Measurements from ENCODE around the gene TMEM253.

The TMEM253 gene

DNA sequence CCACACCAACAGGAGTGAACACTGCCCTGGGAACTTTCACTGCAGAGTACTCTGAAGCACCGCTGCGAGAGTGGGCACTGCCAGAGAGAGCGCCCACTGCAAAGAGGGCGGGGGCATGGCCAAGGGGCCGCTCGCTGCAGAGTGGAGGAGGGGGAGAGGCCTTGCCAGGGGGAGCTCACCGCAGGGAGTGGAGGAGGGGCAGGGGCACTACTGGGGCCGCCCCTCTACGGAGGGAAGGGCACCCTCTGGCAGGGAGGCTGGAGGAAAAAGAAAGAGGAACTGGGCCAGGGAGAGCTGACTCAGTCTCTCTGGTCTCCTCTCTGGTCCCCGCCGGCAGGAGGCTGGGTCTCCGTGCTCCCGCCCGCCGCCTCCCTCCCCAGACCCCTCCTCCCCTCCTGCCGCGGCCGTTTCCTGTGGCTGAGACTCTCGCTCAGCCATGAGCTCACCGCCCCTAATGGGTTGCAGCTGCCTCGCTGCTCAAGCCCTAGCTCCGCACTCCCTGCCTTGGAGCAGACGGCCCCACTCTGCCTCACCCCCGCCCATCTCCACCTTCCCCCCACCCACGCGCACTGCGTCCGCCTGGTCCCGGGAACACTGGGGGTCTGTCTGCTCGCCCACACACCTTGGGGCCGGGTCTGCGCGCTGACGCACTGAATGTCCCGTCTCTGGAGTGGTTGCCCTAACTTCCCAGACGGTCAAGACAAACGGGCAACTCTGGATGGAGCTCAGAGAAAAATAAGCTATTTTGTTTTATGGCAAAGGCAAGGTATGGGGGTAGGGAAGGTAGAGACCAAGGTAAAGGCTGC, 29.4 kb upstream of the TMEM253 start:
- DNase-seq (ENCODE audit: low read depth in 2 of 2) = no peak

DNA sequence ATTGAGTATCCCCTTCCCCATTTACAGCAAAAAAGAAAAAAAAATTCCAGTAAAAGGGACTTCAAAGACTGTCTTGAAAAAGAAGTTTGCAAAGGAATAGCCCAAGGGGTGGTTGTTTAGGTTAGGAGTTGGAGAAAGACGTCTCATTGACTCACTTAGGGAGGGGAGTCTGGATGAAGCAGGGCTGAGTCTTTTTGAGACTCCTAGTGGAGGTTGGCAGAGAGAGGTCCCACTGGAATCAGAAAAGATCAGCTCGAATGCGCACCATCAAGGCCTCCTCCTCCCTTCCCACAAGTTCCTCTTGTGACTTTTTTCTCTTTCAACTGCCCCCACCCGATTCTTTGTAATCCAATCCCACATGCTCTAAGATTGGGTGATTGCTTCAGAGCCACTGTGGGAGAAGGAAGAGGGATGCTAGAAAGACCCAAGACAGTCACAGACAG, 28.8 kb upstream of the TMEM253 start:
- no peak for DNase-seq (ENCODE audit: low read depth in 2 of 2)

DNA sequence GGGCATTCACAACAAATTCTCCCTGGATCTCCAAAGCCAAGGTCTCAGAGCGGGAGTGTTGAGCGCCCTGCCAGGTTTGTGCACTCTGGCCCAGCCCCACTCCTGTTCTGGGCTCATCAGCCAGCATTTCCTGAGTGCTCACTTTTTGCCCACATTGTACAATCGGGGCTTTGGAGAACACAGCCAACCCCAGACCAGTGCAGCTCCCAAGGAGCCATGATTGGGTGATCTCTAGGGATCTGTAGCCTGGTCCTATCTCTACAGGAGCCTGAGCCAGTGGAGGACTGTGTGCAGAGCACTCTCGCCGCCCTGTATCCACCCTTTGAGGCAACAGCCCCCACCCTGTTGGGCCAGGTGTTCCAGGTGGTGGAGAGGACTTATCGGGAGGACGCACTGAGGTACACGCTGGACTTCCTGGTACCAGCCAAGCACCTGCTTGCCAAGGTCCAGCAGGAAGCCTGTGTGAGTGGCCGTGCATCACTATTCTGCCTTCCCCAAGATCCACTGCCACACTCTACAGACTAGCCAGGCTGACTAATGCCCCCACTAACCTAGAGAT, 28.0 kb upstream of the TMEM253 start:
- DNase-seq (ENCODE audit: low read depth in 2 of 2) = no peak

DNA sequence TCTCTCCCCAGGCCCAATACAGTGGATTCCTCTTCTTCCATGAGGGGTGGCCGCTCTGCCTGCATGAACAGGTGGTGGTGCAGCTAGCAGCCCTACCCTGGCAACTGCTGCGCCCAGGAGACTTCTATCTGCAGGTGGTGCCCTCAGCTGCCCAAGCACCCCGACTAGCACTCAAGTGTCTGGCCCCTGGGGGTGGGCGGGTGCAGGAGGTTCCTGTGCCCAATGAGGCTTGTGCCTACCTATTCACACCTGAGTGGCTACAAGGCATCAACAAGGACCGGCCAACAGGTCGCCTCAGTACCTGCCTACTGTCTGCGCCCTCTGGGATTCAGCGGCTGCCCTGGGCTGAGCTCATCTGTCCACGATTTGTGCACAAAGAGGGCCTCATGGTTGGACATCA, 26.9 kb upstream of the TMEM253 start:
- DNase-seq (ENCODE audit: low read depth in 2 of 2) = no peak

GRCh38 chr14:21074398-21075272, 26.2 kb upstream of the TMEM253 start:
- no peak for DNase-seq (ENCODE audit: low read depth in 2 of 2)

- no peak for DNase-seq (ENCODE audit: low read depth in 2 of 2)
These were observed 25.0 kb upstream of the TMEM253 start for GRCh38 chr14:21075719-21076437.

DNA sequence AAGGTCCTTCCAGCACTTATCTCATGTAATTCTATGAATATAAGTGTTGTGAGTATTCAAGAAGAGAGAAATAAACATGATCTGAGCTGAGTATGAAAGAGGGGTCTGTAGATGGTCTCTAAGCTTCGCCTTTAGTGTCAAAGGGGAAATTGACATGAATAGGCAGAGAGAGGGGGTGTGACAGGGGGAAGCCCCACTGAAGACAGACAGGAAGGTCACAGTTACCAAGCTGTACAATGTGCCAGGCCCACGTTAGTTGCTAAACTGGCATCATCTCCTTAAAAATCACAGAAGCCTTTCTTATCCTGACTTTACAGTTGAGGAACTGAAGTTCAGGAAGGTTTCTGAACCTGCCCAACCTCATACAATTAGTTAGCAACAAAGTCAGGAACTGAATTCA, 23.2 kb upstream of the TMEM253 start:
- DNase-seq (ENCODE audit: low read depth in 2 of 2) = no peak

DNA sequence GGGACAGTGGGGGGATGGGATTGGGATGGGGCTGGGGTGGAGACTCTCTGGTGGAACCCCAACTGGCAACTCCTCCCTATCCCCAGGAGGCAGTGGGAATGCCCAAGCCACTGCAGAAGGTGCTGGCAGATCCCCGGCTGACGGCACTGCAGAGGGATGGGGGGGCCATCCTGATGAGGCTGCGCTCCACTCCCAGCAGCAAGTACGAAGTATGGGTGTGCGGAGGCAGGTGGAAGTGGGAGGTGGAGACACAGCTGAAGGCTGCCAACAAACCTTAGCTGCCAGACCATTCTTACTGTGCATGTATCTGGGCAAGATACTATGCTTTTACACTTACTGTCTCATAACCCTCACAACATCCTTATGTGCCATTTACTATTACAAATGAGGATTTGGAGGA, 22.6 kb upstream of the TMEM253 start:
- no peak for DNase-seq (ENCODE audit: low read depth in 2 of 2)

- DNase-seq (ENCODE audit: low read depth in 2 of 2) = no peak
These were observed 22.1 kb upstream of the TMEM253 start for GRCh38 chr14:21078726-21079125.

- no peak for DNase-seq (ENCODE audit: low read depth in 2 of 2)
These were observed 19.2 kb upstream of the TMEM253 start for GRCh38 chr14:21081521-21082142.

DNA sequence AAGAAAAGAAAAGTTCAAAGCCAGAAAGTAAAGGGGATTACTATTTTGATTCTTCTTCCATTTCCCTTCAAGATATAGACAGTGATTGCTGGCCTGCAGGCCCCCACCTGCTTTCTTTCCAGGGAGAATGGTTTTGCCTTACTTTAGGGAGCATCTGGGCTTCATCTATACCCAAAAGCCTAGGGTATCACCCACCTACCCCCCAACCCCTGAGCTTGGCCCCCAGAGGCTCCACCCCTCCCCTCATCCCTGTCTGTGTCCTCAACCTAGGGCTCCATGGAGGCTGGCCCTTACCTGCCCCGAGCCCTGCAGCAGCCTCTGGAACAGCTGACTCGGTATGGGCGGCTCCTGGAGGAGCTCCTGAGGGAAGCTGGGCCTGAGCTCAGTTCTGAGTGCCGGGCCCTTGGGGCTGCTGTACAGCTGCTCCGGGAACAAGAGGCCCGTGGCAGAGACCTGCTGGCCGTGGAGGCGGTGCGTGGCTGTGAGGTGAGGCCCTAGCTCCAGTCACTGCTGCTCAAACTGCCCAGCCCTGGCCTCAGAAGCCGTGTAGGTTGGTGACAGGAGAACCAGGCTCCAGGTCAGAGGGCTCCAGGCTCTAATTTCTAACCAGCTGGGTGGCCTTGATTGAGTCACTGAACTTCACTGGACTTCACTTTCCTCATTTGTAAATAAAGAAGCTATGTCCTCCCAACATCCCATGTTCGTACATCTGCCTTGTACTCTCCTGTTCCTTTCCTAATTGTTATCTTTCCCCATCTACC, 17.1 kb upstream of the TMEM253 start:
- no peak for DNase-seq (ENCODE audit: low read depth in 2 of 2)

DNA sequence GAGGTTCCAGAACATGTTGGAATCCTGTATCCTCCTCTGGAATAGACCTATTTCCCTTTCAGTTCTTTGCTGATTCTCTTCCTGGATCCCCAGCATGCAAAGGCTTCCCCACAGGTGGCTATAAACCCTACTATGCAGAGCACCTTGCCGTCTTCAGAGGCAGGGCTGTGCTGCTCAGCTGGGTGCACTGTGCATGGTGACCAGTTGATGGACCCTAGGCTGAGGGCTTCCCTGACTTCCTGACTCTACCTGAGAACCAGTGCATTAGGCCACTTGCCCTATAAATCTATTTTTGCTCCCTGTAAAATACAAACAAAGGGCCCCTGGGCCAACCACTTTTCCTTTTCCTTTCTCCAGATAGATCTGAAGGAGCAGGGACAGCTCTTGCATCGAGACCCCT, 16.5 kb upstream of the TMEM253 start:
- DNase-seq (ENCODE audit: low read depth in 2 of 2) = no peak

GRCh38 chr14:21084998-21085853, 15.6 kb upstream of the TMEM253 start:
- DNase-seq (ENCODE audit: low read depth in 2 of 2) = no peak

GRCh38 chr14:21086908-21087293, 14.0 kb upstream of the TMEM253 start:
- no peak for DNase-seq (ENCODE audit: low read depth in 2 of 2)

- DNase-seq (ENCODE audit: low read depth in 2 of 2) = peak in 1 of 2 donors; percentile 51
These were observed 13.4 kb upstream of the TMEM253 start for GRCh38 chr14:21087294-21088091.

DNA sequence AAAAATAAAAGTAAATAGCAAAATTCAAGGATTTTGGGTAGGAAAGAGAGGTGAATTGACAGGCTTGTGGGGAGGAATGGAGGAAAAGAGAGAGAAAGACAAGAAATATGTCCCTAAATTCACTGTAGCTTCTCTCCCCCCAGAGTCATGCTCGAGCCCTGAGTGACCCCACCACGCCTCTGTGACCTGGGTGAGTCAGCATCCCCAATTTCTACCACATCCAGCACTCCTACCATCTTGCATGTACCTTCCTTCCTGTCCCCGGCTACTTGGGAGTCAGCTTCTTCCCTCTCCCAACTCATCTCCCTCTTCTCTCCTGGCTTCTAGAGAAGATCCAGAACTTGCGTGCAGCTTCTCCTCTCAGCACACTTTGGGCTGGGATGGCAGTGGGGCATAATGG, 12.2 kb upstream of the TMEM253 start:
- DNase-seq (ENCODE audit: low read depth in 2 of 2) = no peak

GRCh38 chr14:21089271-21089670, 11.6 kb upstream of the TMEM253 start:
- DNase-seq (ENCODE audit: low read depth in 2 of 2) = no peak

- DNase-seq (ENCODE audit: low read depth in 2 of 2) = no peak
These were observed 11.0 kb upstream of the TMEM253 start for GRCh38 chr14:21089877-21090193.

All from activated CD8-positive, alpha-beta memory T cell treated with anti-CD3 and anti-CD28 coated beads for 4 hours (primary cell).